DOHH2 (cell line): Measurements from ENCODE around the gene ZNF541.

Source experiments
- EZH2phosphoT487 ChIP-seq: fragments of 200-600 bp; sonication (generic); IDR thresholded peaks from 2 replicates; pipeline ENCODE4 v1.6.1; 2017; ENCODE audit warnings: borderline replicate concordance, mild to moderate bottlenecking, antibody characterized with exemption, low read length, moderate library complexity, mixed read lengths
- TF ChIP-seq, protein P1 (sequence below): fragments of 200-600 bp; sonication (generic); IDR thresholded peaks from one replicate; pipeline ENCODE4 v1.5.1; 2014; ENCODE audit warnings: antibody characterized with exemption, mild to moderate bottlenecking, low read depth, low read length; ENCODE audit not compliant: poor library complexity, severe bottlenecking

DNA sequence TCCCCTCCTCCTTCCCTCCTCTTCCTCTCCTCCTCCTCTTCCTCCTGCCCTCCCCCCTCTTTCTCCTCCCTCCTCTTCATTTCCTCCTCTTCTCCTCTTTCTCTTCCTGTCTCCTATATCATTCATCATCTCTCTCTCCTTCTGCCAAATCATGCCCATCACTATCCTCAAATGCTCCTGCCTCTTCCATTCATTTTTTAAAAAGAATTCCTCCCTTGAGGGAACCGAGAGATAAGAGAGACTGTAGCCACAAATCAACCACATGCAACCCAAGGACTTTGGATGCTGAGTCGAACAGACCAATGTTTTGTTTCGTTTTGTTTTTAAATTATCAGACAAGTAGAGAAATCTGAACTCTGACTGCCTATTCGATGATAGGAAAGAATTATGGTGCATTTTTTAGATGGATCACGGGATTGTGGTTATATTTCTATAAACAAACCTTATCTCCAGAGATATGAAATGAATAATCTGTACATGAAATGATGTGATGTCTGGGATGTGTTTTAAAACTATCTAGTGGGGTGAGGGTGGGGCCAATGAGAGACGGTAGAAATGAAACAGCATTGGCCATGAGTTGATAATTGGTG, 9.5 kb upstream of the ZNF541 start:
- TF ChIP-seq, protein P1, sequence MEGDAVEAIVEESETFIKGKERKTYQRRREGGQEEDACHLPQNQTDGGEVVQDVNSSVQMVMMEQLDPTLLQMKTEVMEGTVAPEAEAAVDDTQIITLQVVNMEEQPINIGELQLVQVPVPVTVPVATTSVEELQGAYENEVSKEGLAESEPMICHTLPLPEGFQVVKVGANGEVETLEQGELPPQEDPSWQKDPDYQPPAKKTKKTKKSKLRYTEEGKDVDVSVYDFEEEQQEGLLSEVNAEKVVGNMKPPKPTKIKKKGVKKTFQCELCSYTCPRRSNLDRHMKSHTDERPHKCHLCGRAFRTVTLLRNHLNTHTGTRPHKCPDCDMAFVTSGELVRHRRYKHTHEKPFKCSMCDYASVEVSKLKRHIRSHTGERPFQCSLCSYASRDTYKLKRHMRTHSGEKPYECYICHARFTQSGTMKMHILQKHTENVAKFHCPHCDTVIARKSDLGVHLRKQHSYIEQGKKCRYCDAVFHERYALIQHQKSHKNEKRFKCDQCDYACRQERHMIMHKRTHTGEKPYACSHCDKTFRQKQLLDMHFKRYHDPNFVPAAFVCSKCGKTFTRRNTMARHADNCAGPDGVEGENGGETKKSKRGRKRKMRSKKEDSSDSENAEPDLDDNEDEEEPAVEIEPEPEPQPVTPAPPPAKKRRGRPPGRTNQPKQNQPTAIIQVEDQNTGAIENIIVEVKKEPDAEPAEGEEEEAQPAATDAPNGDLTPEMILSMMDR = no peak
- no peak for TF ChIP-seq EZH2phosphoT487
